Measurements from ENCODE around the gene B3GNT3. TPM values are rescaled to one million over a fixed set of nuclear protein-coding genes. Genes with fewer than 3 reads are reported as not detected.

B3GNT3 gene
- total and polyA plus RNA-seq, 2 donors (not counting 1 experiment from before 2014, with no cell fraction given), result not detected

DNA sequence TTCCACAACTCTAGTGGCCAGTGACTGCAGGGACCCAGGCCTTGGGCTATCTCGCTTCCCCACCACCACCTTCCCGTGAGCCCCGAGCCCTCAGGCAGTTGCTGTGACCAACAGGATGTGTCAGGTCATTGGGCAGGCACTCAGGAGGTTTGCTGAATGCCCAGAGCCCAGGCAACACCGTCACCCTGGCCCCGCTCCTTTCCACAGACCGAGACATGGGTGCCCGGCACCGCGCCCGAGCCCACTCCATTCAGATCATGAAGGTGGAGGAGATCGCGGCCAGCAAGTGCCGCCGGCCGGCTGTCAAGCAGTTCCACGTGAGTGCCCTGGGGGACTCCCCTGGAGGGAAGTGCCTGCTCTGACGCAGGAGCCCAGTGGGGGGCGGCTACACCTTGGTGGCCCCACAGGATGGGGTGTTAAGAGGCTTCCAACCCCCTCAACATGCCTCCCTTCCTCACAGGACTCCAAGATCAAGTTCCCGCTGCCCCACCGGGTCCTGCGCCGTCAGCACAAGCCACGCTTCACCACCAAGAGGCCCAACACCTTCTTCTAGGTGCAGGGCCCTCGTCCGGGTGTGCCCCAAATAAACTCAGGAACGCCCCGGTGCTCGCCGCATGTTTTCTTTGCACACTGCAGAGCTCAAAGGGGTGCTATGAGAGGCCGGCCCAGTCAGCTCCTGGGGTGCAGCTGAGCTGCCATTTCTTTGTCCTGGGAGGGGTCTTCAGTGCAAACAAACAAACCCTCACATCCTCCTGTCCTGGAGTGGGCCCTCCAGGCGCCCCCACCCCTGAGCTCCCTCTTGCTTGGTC lies 68.0 kb downstream of the B3GNT3 start:
- Histone ChIP-seq H3K27me3 (ENCODE audit: control insufficient read depth, insufficient read depth, low read length) (no peaks in the 10 kb centered on the region), H3K36me3 (ENCODE audit: control insufficient read depth, insufficient read depth, low read length) (peaks cover 26% of the 10 kb centered on the region), H2AFZ (ENCODE audit: low read length) (no peak overlapping the region), H3K9me3 (ENCODE audit: control insufficient read depth, insufficient read depth, low read depth, low read length) (no peaks in the 10 kb centered on the region), H3K27ac (ENCODE audit: insufficient read depth, low read length) (no peak overlapping the region), H3K4me2 (ENCODE audit: extremely low read depth, insufficient read depth, low read length) (no peak overlapping the region), H4K20me1 (ENCODE audit: control insufficient read depth, extremely low read depth, insufficient read depth, low read length) (no peaks in the 10 kb centered on the region), H3K9ac (ENCODE audit: insufficient read depth, low read length) (no peak overlapping the region), H3K79me2 (ENCODE audit: control insufficient read depth, insufficient read depth, low read length) (peaks cover 29% of the 10 kb centered on the region), H3K4me3 (replicated peaks in 1 of 4; ENCODE audit: control extremely low read depth in 1 of 4, insufficient read depth in 1 of 4, low read depth in 3 of 4, low read length in 4 of 4) (no peak overlapping the region), H3K4me1 (ENCODE audit: control insufficient read depth, extremely low read depth, insufficient read depth, low read length) (no peaks in the 10 kb centered on the region)
- DNase-seq (ENCODE audit: low read depth in 2 of 2), result no peak
- TF ChIP-seq, protein P1, sequence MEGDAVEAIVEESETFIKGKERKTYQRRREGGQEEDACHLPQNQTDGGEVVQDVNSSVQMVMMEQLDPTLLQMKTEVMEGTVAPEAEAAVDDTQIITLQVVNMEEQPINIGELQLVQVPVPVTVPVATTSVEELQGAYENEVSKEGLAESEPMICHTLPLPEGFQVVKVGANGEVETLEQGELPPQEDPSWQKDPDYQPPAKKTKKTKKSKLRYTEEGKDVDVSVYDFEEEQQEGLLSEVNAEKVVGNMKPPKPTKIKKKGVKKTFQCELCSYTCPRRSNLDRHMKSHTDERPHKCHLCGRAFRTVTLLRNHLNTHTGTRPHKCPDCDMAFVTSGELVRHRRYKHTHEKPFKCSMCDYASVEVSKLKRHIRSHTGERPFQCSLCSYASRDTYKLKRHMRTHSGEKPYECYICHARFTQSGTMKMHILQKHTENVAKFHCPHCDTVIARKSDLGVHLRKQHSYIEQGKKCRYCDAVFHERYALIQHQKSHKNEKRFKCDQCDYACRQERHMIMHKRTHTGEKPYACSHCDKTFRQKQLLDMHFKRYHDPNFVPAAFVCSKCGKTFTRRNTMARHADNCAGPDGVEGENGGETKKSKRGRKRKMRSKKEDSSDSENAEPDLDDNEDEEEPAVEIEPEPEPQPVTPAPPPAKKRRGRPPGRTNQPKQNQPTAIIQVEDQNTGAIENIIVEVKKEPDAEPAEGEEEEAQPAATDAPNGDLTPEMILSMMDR (conservative IDR thresholded peaks at IDR 0.05 in 1 of 2, IDR thresholded peaks at IDR 0.05 in 1 of 2; ENCODE audit: low read depth in 1 of 2, low read length in 2 of 2), result no peak
- TF ChIP-seq EZH2 (IDR thresholded peaks at IDR 0.05; ENCODE audit: low read length, missing control alignments), result no peak

Other genes starting within 250 kb of the B3GNT3 start
- 58.6 and 96.9 TPM in 2 replicates for gene COLGALT1, start 239.5 kb upstream of the B3GNT3 start, total RNA-seq
- gene COLGALT1, start 239.5 kb upstream of the B3GNT3 start, polyA plus RNA-seq, result 103 and 108 TPM in 2 replicates
- gene UNC13A, start 106.8 kb upstream of the B3GNT3 start, total RNA-seq, result under 0.01 TPM in 2 replicates
- gene UNC13A, start 106.8 kb upstream of the B3GNT3 start, polyA plus RNA-seq, result 0.27 and 0.28 TPM in 2 replicates
- gene MAP1S, start 75.7 kb upstream of the B3GNT3 start, total RNA-seq, result 15.9 and 18.3 TPM in 2 replicates
- gene MAP1S, start 75.7 kb upstream of the B3GNT3 start, polyA plus RNA-seq, result 10.5 and 13.1 TPM in 2 replicates
- under 0.01 and 0.33 TPM in 2 replicates for gene FCHO1, start 43.7 kb upstream of the B3GNT3 start, total RNA-seq
- gene FCHO1, start 43.7 kb upstream of the B3GNT3 start, polyA plus RNA-seq, result 0.07 and 0.16 TPM in 2 replicates
- not detected in 2 replicates for gene INSL3, start 26.4 kb downstream of the B3GNT3 start, total RNA-seq
- not detected in 2 replicates for gene INSL3, start 26.4 kb downstream of the B3GNT3 start, polyA plus RNA-seq
- 1.2 and 1.3 TPM in 2 replicates for gene JAK3, start 52.8 kb downstream of the B3GNT3 start, total RNA-seq
- 0.26 and 1.1 TPM in 2 replicates for gene JAK3, start 52.8 kb downstream of the B3GNT3 start, polyA plus RNA-seq
- 1,148 and 1,427 TPM in 2 replicates for gene RPL18A, start 64.8 kb downstream of the B3GNT3 start, total RNA-seq
- gene RPL18A, start 64.8 kb downstream of the B3GNT3 start, polyA plus RNA-seq, result 891 and 971 TPM in 2 replicates
- not detected in 2 replicates for gene SLC5A5, start 76.8 kb downstream of the B3GNT3 start, total RNA-seq
- gene SLC5A5, start 76.8 kb downstream of the B3GNT3 start, polyA plus RNA-seq, result not detected in 2 replicates
- gene CCDC124, start 137.9 kb downstream of the B3GNT3 start, total RNA-seq, result 31.1 and 37.2 TPM in 2 replicates
- gene CCDC124, start 137.9 kb downstream of the B3GNT3 start, polyA plus RNA-seq, result 44.3 and 54.0 TPM in 2 replicates
- gene KCNN1, start 172.0 kb downstream of the B3GNT3 start, total RNA-seq, result under 0.01 TPM in 2 replicates
- gene KCNN1, start 172.0 kb downstream of the B3GNT3 start, polyA plus RNA-seq, result not detected in 2 replicates
- 3.9 and 9.1 TPM in 2 replicates for gene ARRDC2, start 213.0 kb downstream of the B3GNT3 start, total RNA-seq
- gene ARRDC2, start 213.0 kb downstream of the B3GNT3 start, polyA plus RNA-seq, result 2.1 and 3.0 TPM in 2 replicates

Data from fibroblast of lung (primary cell).